ENCODE results near the gene RORC.
A peak's percentile ranks its signal among the peaks of the same experiment; 100 is the strongest.
"Not testable (repeated sequence)": the region's sequence is repeated elsewhere in the genome, so short reads cannot be mapped to it uniquely, and the experiment has no call there.

Gene RORC

DNA sequence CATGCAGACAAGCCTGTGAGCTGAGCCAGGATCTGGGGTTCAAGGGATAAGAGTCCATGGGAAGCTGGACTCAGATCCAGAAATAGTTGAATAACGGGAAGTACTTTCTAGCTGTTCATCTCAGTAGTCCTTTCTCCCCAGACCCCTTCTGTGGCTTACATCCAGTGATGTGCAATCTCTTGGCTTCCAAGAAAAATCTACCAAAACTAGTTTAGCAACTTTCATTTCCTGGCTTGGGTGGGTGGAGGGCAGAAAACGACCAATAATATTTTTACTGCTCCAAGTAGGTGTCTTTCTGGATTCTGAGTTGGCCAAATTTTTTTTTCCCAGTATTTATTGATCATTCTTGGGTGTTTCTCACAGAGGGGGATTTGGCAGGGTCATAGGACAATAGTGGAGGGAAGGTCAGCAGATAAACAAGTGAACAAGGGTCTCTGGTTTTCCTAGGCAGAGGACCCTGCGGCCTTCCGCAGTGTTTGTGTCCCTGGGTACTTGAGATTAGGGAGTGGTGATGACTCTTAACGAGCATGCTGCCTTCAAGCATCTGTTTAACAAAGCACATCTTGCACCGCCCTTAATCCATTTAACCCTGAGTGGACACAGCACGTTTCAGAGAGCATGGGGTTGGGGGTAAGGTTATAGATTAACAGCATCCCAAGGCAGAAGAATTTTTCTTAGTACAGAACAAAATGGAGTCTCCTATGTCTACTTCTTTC, 63.1 kb downstream of the RORC start:
- not testable (repeated sequence) for DNase-seq

DNA sequence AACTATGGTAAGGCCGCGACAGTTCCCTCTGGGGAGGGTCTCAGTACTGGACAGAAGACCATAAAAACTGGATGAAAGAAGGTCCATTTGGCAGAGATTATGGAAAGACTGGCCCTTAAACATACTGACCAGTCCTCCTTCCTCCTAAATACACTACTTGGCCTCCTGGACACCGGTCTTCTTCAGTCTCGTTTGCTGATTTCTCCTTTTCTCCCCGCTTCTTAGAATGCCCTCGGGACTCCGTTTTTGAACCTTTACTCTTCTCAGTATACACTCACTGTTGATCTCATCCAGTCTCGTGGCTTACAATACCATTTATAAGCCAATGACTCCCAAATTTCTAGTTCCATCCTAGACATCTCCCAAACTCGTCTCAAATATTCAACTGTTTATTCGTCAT, 67.6 kb downstream of the RORC start:
- DNase-seq: no peak

DNA sequence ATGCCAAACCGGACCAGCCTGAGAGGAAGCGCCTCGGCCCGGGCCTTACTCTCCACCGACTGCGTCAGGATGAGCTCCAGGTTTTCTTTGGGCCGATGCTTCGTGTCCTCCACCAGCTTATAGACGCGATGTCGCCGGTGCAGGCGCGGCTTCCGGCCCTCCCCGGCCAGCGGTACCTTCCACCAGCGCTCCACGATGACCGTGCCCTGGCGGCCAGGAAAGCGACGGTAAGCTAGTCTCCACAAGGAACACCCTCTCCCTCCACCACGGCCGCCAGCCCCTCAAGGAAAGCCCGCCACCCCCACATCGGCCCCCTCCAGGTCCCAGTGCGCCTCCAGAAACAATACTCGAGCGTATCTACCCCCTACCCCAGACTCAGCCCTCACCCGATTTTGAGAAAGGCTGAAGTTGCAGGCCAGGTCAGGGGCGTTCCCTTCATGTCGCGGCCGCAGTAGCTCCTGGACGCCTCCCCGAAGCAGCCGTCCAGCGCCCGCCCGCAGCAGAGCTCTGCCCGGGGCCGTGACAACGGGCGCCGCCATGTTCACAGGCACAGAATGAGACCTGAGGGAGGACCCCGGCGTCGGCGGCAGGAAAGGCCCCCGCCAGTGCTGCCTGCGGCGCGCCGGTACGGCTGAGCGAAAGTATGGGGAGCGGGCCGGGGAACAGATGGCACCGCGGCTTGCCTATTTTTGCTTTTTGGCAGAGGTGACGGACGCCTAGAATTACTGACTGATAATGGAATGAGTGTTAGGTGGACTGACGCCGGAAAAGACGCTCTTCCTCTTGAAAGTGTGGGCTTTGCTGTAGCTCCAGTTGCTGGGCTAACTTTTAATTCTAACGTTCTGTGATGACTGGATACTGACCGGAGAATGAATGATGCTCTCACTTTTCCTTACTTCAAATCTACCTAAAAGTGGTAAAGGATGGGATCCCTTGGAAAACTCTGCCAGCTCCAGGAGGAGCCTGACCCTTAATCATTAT, 68.4 kb downstream of the RORC start, which contains the start of gene MRPL9:
MRPL9 (minus strand) TSS at position 556 of the 981 bp plus-strand sequence; CDS start at position 539, 17 bp downstream.
- peak; percentile 93 for DNase-seq

DNA sequence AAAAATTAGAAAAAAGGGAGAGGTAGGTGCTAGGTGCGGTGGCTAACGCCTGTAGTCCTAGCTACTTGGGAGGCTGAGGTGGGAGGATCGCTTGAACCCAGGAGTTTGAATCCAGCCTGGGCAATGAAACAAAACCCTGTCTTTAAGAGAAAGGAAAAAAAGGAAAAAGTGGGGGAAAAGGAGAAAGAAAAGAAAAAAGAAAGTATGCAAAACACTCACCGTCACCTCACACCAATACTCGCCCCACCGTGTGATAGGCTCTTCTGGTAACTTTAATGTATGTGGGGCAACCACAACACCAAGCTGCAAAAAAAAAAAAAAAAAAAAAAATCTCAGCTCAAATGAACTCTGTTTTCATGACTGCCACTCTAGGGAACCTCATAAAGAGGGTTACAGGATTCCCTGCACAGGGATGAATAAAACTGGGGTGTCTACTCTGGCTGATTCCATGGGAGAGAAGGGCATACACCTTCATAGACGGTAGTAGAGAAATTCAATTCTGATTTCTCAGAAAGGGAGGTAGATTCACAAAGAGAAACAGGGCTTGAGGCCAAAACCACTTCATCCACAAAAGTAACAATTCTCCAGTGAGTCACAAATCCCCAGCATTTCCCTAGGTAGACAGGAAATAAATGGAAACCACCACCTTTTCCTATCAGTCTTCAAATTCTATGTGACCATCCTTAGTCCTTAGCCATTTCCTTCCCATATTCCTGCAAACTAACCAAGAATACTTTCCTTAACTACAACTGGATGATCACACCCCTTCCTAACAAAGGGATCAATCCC, 70.8 kb downstream of the RORC start:
- DNase-seq: no peak

DNA sequence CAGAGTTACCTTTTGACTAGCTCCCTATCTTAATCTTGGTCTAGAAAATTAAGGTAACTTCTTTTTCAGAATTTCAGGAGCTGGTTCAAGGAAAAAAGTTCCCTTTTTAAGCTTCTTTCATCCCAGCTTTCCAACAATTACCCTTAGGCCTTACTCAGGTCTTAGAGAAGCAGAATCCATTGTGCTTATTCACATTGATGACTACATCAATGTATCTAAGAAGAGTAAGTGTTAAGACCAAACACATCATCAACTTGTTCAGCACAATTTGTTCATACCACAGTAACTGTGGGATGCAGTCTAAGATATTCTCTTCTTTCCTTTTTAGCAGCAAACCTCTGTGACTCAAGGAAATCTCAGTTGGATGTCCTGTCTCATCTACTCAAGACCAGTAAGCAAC, 72.4 kb downstream of the RORC start:
- no peak for DNase-seq

DNA sequence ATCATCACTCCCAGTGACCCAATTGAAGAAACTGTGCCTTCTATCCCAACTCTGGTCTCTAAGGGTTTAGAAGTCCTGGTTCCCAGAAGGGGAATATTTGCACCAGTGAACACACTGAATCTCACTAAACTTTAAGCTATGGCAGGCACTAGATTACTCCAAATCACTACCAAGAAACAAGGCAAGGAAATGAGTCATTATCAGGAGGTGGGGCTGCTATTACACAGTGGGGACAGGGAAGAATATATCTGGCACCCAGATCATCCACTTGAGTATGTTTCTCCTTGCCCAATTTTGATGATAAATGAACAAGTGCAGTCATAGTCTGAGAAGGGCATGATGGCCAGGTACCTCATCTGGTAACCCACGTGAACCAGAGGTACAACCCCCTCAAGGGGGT, 75.3 kb downstream of the RORC start:
- no peak for DNase-seq
